HG02885 (cell line): ENCODE results near the gene LPAR2.
A peak's percentile ranks its signal among the peaks of the same experiment; 100 is the strongest.
"Not testable (repeated sequence)": the region's sequence is repeated elsewhere in the genome, so short reads cannot be mapped to it uniquely, and the experiment has no call there.

Source experiments
- ATAC-seq: cut with Tn5 transposase; IDR thresholded peaks from one replicate; pipeline ENCODE4 v1.9.1; 2021; ENCODE audit warnings: mild to moderate bottlenecking; ENCODE audit not compliant: unreplicated experiment, poor library complexity

The LPAR2 gene

GRCh38 chr19:19633711-19634515 lies 5.9 kb upstream of the LPAR2 start:
- ATAC-seq, result no peak

GRCh38 chr19:19632661-19633060 lies 4.6 kb upstream of the LPAR2 start:
- no peak for ATAC-seq

- ATAC-seq, result no peak
Measured at GRCh38 chr19:19631346-19631745, 3.3 kb upstream of the LPAR2 start.

GRCh38 chr19:19630426-19630825 lies 2.4 kb upstream of the LPAR2 start:
- ATAC-seq, result no peak

GRCh38 chr19:19630062-19630414 lies 2.0 kb upstream of the LPAR2 start:
- no peak for ATAC-seq

GRCh38 chr19:19628501-19629134 lies 598 bp upstream of the LPAR2 start:
- peak; percentile 14 for ATAC-seq

- no peak for ATAC-seq
Measured at GRCh38 chr19:19626516-19627472, 1.2 kb downstream of the LPAR2 start.

- ATAC-seq, result no peak
Measured at GRCh38 chr19:19624032-19624570, 3.9 kb downstream of the LPAR2 start.

- ATAC-seq, result no peak
Measured at GRCh38 chr19:19623383-19623782, 4.6 kb downstream of the LPAR2 start.

GRCh38 chr19:19619849-19620210 lies 8.2 kb downstream of the LPAR2 start:
- ATAC-seq, result no peak

GRCh38 chr19:19619181-19619848 lies 8.7 kb downstream of the LPAR2 start:
- ATAC-seq, result no peak

- peak; percentile 95 for ATAC-seq
Measured at GRCh38 chr19:19618219-19619051, 9.6 kb downstream of the LPAR2 start, which contains the start of gene PBX4. PBX4 (minus strand) TSS chr19:19618687; CDS start chr19:19618629, 58 bp downstream.

- ATAC-seq, result no peak
Measured at GRCh38 chr19:19615086-19615485, 12.9 kb downstream of the LPAR2 start.

GRCh38 chr19:19613506-19613905 lies 14.5 kb downstream of the LPAR2 start:
- ATAC-seq, result no peak

- no peak for ATAC-seq
Measured at GRCh38 chr19:19610376-19611202, 17.4 kb downstream of the LPAR2 start.

- ATAC-seq, result not testable (repeated sequence)
Measured at GRCh38 chr19:19606686-19607085, 21.3 kb downstream of the LPAR2 start.

- ATAC-seq, result no peak
Measured at GRCh38 chr19:19606021-19606420, 22.0 kb downstream of the LPAR2 start.

GRCh38 chr19:19602713-19603324 lies 25.2 kb downstream of the LPAR2 start:
- no peak for ATAC-seq
